Measurements from ENCODE around the gene NXPH3.

NXPH3 gene

GRCh38 chr17:49576088-49576916 is 631 bp downstream of the NXPH3 start:
- DNase-seq, result no peak

GRCh38 chr17:49576917-49577649 is 1.4 kb downstream of the NXPH3 start:
- no peak for DNase-seq

GRCh38 chr17:49577650-49577934 is 1.9 kb downstream of the NXPH3 start:
- no peak for DNase-seq

GRCh38 chr17:49577963-49578362 is 2.3 kb downstream of the NXPH3 start:
- DNase-seq, result no peak

- DNase-seq, result no peak
These were observed 2.7 kb downstream of the NXPH3 start for GRCh38 chr17:49578414-49578813.

GRCh38 chr17:49578952-49579500 is 3.4 kb downstream of the NXPH3 start:
- DNase-seq, result no peak

GRCh38 chr17:49579522-49579921 is 3.9 kb downstream of the NXPH3 start:
- no peak for DNase-seq

GRCh38 chr17:49580055-49580721 is 4.5 kb downstream of the NXPH3 start:
- no peak for DNase-seq

- DNase-seq, result no peak
These were observed 5.4 kb downstream of the NXPH3 start for GRCh38 chr17:49580981-49581647.

- no peak for DNase-seq
These were observed 6.0 kb downstream of the NXPH3 start for GRCh38 chr17:49581648-49581998.

- DNase-seq, result no peak
These were observed 6.5 kb downstream of the NXPH3 start for GRCh38 chr17:49582055-49582722.

GRCh38 chr17:49582789-49583188 is 7.1 kb downstream of the NXPH3 start:
- no peak for DNase-seq

GRCh38 chr17:49583226-49583625 is 7.6 kb downstream of the NXPH3 start:
- no peak for DNase-seq

GRCh38 chr17:49583889-49584288 is 8.2 kb downstream of the NXPH3 start:
- DNase-seq, result no peak

GRCh38 chr17:49585422-49586027 is 9.9 kb downstream of the NXPH3 start:
- DNase-seq, result no peak

GRCh38 chr17:49587366-49588073 is 11.8 kb downstream of the NXPH3 start:
- DNase-seq, result no peak

- DNase-seq, result no peak
These were observed 12.6 kb downstream of the NXPH3 start for GRCh38 chr17:49588312-49588711.

- no peak for DNase-seq
These were observed 13.3 kb downstream of the NXPH3 start for GRCh38 chr17:49588726-49589576.

GRCh38 chr17:49589577-49589927 is 13.9 kb downstream of the NXPH3 start:
- DNase-seq, result no peak

GRCh38 chr17:49590874-49591273 is 15.2 kb downstream of the NXPH3 start:
- no peak for DNase-seq

GRCh38 chr17:49592263-49592662 is 16.6 kb downstream of the NXPH3 start:
- no peak for DNase-seq

Measured in NCI-H1092 (cell line).